Measurements from ENCODE around the gene MYCL.

Gene MYCL, protein sequence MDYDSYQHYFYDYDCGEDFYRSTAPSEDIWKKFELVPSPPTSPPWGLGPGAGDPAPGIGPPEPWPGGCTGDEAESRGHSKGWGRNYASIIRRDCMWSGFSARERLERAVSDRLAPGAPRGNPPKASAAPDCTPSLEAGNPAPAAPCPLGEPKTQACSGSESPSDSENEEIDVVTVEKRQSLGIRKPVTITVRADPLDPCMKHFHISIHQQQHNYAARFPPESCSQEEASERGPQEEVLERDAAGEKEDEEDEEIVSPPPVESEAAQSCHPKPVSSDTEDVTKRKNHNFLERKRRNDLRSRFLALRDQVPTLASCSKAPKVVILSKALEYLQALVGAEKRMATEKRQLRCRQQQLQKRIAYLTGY

DNA sequence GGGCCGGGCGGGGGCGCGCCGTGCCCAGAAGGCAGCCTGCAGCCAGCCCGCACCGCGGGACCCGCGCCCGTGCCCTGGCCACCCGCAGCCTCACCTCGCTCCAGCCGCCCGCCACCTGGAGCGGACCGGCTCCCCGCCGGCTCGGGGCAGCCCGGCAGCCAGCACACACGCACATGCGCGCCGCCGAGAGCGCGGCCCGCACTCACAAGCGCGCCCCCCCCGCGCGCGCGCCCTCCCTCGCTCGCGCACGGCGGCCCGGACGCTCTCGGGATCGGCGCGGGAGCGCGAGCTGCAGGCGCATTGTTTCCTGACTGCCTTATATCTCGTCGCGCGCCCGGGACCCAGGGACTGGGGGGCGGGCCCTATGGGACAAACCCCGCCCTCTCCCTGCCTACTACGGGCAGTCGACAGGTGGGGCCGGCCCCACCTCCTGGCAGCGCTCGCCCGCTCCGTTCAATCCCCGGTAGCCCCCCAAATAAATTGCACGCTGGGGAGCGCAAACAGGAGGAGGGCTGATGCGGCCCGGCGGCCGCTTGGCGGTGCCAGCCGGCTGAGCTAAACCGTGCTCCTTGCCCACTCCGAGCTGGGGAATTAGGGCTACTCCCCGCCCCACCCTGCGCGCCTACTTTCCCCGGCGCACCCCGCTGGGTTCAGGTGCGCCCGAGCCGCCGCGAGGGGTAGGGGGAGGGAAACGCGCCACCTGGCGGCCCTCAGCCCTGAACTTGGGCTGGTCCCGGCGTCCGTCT lies at the start of gene MYCL:
TSS of gene MYCL (minus strand) at position 204 of the 746 bp plus-strand sequence. CDS start 483 bp downstream, outside the sequence.
- DNase-seq: peak; percentile 77 to 92

DNA sequence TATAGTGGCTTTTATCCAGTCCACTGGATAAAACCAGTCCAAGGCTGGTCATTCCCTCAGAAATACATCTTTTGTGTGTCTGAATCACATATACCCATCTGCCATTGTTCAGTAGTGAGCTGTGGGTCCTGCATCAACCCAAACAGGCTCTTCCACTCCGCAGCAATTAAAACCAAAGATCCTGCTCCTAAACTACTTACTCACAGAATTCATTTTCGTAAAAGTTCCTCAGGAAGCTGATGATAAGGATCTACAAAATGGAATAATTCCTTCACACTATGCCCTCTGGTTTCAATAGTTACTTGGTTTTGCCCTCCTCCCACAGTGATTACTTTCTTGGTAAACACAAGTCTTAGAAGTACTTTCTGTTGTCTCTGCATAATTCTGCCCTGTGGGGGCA lies 48.2 kb upstream of the MYCL start:
- DNase-seq: no peak

DNA sequence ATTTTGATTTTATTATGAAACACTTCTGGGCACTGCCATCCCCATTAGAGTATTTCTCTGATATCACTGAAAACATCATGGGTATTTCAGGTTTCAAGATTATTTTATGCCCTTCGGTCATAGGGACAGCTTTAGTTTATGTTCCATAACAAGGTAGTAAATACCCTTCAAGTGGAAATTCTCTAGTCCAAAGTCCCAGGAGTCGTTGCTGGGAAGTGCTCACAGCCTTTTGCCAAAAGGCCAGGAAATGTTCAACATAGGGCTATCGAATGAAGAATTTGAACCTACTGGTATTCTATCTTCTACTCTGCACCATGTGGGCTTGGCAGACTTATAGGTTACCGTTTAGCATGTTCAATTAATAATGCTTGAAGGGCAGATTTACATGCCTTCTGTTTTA lies 45.5 kb upstream of the MYCL start:
- no peak for DNase-seq

DNA sequence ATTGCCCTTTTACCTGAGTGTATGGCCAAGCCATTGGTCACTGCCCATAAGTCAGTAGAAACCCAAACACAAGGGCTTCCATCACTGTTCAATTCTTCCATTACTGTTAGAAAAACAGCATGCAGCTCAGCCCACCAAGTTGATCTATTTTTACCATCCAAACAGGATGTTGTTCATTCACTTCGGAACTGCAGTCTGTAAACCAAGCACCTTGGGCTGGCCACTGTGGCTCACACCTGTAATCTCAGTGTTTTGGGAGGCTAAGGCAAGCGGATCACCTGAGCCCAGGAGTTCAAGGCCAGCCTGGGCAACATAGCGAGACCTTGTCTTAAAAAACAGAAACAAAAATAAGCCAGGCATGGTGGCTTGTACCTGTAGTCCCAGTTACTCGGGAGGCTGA lies 44.5 kb upstream of the MYCL start:
- no peak for DNase-seq

DNA sequence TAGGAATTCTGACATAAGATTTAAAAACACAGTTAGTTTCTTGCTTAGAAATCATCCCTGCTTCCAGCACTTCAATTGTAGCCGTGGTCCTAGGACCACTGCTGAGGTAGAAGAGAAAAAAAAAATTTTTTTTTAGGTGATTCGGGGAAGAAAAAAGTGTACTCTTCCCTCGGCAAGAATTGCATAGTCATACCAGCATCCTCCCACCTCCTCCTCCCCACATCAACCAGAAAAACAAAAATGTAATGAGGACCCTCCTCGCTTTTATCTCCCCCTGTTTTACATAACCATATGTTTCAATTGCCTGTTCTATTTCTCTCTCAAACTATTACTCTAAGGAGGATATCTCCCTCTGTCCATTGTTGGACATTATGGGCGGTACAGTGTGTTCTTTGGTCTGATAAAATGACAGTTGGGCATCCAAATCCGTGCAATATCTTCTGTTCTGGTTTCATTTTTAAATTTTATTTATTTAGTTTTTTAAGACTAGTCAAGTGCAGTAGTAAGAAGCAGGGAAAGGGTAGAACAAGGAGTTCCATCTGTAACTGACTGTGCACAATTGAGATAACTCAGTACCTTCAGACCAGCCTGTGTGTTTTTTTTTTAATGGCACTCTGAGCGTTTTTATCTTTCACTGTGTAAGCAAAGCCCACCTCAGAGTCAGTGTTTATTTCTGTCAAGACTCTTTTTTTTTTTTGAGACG lies 42.8 kb upstream of the MYCL start:
- no peak for DNase-seq

DNA sequence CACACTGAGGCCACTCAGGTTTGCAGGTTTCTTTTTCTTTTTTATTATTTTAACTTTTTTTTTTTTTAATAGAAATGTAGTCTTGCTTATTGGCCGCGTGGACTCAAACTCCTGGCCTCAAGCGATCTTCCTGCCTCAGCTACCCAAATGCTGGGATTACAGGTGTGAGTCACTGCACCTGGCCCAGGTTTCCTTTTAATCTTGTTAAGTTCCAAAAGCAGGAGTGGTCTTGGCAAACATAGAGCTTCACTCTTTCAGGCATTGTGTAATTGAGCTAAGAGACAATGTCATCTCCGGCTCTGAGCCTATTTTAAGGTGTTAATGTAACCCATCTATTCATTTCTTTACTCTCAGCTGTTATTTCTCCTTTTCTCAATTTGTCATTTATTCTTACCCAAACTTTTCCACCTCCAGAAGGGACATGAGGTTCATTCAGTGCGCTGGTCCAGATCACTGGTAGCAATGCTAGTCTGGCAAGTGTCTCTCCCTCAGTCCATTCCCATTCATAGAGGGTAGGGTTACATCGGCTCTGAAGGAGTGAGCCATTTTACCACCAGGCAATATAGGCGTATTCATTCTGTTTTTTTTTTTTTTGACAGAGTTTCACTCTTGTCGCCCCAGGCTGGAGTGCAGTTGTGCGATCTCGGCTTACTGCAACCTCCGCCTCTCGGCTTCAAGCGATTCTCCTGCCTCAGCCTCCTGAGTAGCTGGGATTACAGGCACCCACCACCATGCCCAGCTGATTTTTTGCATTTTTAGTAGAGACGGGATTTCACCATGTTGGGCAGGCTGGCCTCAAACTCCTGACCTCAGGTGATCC lies 42.0 kb upstream of the MYCL start:
- no peak for DNase-seq

DNA sequence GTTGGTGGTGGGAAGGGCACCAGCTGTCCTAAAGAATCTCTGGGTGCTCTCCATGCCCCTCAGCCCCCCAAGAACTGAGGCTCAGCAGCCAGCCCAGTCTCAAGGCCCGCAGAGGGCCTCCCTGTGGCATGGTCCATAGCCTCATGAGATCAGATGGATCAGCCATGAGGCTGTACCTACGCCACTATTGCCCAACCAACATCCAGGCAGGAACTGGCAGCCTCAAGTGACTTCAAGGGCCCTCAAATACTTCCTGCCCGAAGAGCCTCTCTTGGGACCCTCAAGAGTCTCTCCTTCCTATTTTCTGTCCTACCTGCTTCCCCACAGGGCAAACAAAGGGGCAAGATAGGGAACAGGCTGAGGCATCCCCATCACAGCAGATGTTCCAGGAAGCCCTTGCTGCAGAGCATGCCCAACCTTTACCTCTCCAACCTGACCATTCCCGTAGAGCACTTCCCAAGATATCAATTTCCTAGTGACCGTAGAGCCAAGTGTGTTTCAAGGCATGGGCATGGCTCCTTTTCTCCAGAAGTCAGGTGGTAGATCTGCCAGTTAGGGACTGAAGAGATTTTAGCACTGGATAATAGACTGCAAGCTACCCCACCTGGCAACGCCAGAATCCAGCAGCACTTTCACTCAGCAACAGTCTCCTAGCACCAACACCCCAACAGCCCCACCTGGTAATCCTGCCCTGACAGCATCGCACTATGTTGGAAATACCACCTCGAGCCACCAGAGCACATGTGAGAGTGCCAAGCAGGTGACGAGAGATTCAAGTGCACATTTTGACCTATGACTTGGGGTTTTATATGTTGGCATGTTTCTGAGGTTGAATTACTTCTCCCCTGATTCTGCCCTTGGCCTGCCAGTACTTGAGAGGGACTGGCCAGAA lies 39.5 kb upstream of the MYCL start:
- no peak for DNase-seq

DNA sequence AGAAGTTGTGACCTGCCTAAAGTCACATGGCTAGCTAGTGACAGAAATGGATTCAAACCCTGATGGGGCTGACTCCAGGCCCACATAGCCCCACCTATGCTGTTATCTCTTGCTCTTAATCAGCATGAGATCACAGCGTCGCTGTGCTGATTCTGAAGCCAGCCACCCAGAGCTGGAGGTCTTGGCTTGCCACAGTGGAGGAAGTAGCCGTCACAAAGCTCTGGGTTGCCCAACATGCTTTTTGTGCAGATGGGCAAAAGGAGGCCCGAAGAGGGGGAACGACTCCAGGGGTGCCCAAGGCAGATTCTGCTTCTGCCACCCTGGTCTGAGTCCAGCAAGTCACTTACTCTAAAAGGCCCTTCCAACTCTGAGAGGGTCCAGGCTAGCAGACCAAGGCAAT lies 38.5 kb upstream of the MYCL start:
- no peak for DNase-seq

DNA sequence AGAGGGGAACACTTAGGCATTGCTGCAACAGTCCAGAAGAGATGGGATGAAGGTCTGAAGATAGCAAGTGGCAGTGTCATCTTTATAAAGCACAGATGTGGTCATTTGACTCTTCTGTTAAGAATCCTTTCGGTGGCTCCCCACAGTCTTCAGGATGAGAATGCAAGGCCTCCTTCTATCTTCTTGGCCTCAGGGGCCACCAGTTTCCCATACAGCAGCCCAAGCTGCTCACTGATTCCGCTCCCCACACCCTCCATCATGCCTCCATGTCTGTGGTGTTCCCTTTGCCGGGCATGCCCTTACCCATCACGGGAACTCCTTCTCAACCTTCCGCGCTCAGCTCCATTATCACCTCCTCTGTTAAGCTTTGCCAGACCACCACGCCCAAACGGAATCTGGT lies 37.1 kb upstream of the MYCL start:
- DNase-seq: no peak

DNA sequence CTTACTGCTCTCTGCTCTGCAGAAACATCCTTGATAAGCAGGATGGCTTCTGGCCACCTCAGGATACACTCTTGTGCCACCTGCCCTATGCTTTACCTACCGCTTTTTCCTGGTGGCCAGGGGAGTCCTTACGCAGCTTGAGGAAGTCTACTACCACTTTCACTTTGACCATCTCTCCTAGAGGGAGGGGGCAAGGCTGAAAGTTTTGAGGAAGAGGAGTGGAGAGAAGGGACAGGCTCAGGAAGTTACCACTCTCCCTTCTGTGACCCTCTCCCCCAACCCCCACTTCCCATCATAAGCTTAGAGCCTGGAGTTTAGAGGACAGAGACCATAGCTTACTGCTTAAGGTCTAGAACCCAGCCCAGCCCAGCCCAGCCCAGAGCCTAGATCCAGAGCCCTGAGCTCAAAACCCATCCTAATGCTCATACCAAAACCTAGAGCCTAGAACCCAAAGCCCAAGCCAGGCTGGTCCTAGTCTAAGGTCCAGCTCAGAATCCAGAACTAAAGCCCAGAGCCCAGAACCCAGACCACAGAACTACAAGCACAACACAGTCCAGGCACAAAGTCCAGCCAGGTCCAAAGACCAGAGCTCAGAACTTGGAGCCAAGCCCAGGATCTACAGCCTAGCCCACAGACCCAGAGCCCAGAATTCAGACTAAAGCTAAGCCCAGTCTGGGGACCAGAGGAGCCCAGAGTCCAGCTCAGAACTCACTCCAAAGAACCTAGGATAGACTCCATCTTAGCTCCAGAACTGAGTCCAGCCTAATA lies 35.2 kb upstream of the MYCL start:
- no peak for DNase-seq

DNA sequence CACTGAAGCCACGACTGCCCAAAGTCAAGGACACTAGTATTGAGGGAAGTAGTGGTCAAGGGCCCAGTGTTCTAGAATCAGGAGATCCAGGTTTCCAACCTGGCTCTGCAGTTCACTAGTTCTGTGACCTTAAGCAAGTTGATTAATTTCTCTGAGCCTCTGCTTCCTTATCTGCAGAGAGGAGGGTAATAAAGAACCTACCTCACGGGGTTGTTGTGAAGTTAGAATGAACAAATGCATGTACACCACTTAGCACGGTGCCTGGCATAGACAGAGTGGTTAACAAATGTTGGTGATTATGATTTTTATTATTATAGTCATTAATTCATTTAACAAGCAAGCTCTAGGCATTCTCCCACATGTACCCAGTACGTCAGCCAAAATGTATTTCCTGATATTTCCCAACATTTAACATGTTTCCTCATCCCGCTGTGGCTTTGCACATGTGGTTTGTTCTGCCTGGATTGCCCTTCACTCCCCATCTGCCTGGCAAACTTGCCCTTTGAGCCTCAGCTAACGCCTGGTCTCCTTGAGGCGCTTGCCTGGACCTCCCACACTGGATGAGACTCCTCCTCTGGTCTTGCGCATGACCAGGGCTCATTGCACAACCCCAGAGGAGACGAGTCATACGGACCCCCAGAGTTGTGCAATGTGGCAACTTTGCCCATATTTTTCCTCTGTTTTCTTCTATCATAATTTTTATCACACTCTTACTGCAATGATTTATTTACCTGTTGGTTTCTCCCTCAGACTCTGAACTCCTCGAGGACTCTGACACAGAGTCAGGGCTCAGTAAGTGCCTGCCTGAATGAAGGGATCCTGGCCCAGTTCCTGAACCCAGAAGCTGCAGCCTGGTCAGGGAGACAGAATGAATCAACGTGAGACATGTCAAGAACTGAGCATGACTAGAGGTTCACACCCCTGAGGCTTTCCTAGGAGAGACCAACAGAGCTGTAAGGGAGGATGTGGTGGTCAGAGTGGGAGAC lies 32.5 kb upstream of the MYCL start:
- DNase-seq: no peak

DNA sequence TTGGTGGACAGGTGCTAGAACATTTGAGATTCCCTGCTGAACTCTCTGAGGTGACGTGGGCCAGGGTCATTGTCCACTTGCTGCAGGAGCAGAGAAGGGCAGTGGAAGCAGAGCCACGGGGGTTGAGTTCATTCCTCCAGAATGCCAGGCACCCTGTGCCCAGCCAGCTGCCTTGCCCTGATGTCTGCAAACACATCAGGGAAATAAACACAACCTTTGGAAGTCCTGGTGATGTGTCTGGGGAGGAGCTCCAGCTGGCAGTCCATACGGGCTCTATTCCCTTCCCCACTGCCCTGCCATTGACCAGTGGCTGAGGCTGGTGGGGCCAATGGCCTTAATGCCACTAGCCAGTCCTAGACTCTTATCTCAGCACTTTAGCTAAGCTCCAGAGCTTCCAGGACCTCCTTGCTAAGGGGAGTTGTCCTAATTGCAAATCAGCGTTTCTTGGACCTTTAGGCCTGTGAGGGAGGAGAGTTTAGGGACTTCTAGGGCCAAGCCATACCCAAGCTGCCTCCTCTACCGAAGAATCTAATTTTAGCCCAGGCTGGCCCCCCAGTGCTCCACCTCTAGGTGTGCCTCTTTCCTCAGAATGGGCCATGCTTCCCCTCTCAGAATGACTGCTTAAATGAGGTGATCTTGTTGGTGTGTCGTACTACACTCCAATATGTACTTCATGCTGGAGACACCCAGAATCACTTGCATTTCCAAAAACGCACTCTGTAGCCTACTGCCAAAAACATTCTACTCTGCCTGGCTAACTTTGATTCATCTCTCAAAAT lies 27.3 kb upstream of the MYCL start:
- DNase-seq: no peak

DNA sequence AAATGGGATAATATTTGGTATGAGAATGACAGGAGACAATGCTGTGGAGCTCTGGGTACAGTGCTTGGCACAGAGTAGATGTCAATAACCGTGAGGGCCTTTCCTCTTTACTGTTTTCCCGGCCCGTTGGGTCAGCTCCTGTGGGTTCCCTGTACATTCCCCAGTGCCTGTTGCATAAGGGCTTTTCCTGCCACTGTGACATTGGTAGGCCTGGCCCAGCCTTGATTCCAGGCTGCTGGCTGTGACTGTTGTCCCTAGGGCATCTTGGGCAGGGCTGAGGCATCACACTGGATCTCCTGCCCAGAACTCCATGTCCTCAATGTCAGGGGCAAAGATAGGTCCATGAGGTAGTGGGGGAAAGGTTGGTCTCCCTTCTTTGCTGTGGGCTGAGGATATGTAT lies 25.8 kb upstream of the MYCL start:
- no peak for DNase-seq

DNA sequence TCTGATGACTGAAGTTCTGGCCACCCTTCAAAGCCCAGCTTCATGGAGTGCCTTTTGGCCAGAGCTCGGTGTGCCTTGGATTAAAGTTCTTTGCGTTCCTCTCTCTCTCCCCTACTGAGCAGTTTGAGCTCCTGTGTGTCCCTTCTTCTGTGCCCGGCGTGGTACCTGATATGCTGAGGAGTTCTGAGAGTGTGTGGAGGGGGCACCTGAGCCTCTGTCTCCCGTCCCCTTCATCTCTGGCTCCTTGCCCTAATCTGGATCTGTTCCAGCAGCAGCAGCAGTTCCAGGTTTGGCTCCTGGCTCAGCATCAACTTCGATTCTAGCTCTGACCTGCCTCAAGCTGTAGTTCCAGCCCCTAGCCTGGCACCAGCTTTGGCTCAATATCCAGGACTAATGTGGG lies 25.1 kb upstream of the MYCL start:
- no peak for DNase-seq

DNA sequence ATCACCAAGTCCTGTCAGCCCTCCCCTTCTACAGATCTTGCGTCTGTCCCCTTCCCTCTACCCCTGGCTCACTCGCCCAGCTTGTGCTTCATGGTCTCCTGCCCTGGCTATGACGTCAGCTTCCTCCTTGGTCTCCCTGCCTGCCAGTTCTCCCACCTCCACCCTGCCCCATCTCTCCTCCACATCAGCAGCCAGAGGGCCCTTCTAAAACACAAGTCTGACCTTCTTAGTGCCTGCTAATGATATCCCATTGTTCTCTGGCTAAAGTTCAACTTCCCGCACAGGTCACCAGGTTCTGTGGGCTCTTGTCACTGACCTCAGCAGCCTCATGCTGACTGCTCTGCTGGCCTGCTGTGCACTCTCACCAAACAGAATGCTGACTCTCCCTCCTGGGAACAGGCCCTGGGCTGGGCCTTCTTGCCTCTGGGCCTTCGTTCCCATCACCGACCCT lies 24.7 kb upstream of the MYCL start:
- DNase-seq: no peak

DNA sequence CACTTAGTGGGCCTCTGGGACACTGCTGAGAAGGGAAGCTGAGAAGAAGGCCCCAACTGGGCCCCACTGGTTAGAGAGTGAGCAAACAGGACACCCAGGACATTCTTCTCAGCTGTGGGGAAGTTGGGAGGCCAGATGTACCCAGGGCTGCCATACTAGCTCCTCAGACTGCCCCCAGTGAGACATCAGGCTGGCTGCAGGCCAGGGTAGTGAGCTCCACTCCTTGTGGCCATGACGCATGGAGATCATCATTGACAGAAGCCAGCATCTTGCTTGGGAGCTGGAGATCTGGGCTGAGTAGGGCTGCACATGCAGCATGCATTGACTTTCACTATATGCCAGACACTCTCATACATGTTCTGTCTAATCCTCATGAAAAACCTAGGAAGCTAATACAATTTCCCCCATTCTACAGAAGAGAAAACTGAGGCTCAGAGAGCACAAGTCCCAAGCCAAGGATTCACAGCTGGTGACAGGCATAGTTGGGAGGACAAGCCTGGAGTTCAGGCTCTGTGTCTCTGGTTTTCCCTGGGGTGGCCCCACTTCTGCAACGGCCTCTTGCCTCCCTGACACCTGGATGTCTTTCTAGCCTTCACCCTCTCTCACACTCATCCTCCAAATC lies 24.1 kb upstream of the MYCL start:
- no peak for DNase-seq

DNA sequence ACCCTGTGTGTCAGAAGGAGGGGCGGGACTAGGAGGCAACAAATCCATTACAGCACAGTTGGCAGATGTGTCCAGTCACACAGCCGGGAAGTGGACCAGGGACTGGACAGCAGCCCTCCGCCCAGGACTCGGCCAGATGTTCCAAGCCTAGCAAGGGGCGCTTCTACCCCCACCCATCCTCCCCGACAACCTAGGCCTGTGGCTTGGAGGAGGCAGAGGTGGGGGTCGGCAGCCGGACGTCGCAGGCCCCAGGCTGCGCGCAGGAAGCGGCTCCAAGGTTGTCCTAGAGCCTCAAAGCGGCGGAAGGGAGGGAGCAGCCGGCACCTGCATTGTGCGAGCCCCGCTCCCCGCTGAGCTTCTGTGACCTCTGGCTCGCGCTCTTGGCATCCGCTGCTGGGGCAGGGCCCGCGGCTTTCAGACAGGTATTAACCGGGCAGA lies 20.6 kb upstream of the MYCL start:
- DNase-seq: no peak

DNA sequence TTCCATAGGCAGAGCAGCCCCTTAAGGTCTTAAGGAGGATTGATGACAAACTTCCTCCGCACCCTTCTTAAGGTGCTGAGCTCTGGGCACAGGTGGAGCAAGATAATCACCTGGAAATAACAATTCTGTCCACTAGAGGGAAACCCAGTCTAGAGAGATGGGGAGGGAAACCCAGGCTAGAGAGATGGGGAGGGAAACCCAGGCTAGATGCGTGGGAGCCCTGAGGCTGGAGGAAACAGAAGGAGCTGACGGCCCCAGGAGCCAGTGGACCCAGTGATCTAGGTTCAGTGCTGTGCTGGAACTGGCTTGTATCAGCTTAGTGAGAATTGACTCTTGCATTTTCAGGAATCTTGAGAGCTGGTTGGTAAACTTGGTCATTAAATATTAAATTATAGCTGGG lies 17.8 kb upstream of the MYCL start:
- peak; percentile 51 to 72 for DNase-seq
